RWPE2 (cell line): ENCODE results near the gene VPS39.

ENCODE experiments used
- ATAC-seq: fragments of 200-7000 bp; cut with Tn5 transposase; 3 replicates; pipeline ENCODE4 v1.9.1; 2021; ENCODE audit warnings: low read depth
- DNase-seq: peaks from one replicate; pipeline ENCODE4 v3.0.0-alpha.2; 2020; ENCODE audit warnings: low spot score
- H3K27ac ChIP-seq: fragments of 450-650 bp; 2 replicates; pipeline ENCODE4 v1.5.1; 2017; ENCODE audit warnings: mild to moderate bottlenecking; ENCODE audit not compliant: poor library complexity, severe bottlenecking
- H3K27me3 ChIP-seq: fragments of 250-450 bp; sonication (Bioruptor Pico); 2 replicates; pipeline ENCODE4 v1.5.1; 2021; ENCODE audit warnings: mild to moderate bottlenecking, moderate library complexity; ENCODE audit not compliant: insufficient read depth, poor library complexity, severe bottlenecking
- H3K36me3 ChIP-seq: fragments of 250-450 bp; sonication (Bioruptor Pico); 2 replicates; pipeline ENCODE4 v1.5.1; 2020; ENCODE audit warnings: low read depth, mild to moderate bottlenecking, moderate library complexity
- H3K4me1 ChIP-seq: fragments of 250-450 bp; sonication (Bioruptor Pico); 2 replicates; pipeline ENCODE4 v1.5.1; 2021; ENCODE audit warnings: mild to moderate bottlenecking, moderate library complexity; ENCODE audit not compliant: insufficient read depth, poor library complexity, severe bottlenecking
- H3K4me3 ChIP-seq: fragments of 250-450 bp; sonication (Bioruptor Pico); 2 replicates; pipeline ENCODE4 v1.5.1; 2021; ENCODE audit warnings: mild to moderate bottlenecking, moderate library complexity; ENCODE audit not compliant: severe bottlenecking
- H3K9me3 ChIP-seq: fragments of 250-450 bp; sonication (Bioruptor Pico); 2 replicates; pipeline ENCODE4 v1.5.1; 2021; ENCODE audit warnings: mild to moderate bottlenecking, moderate library complexity; ENCODE audit not compliant: severe bottlenecking
- CTCF ChIP-seq: fragments of 450-650 bp; IDR thresholded peaks from one replicate; pipeline ENCODE4 v1.5.1; 2017; ENCODE audit warnings: mild to moderate bottlenecking, moderate library complexity; ENCODE audit not compliant: poor library complexity, severe bottlenecking

The VPS39 gene

GRCh38 chr15:42207674-42208579 lies at the start of gene VPS39:
Gene VPS39 (minus strand): TSS chr15:42208304. CDS start chr15:42208153, 151 bp downstream.
- H3K4me3 ChIP-seq, result peak within 1 kb of the TSS; percentile 79
- DNase-seq (peak; percentile 91), ATAC-seq (peak; percentile 97)
- peaks cover 27% of the 10 kb centered on the region for H3K36me3 ChIP-seq
- peak within 1 kb of the TSS; percentile 16 for H3K27ac ChIP-seq
- H3K4me1 ChIP-seq, result no peaks in the 10 kb centered on the region
- TF ChIP-seq CTCF, result no peak
- no peaks in the 10 kb centered on the region for H3K9me3 ChIP-seq
- H3K27me3 ChIP-seq, result no peaks in the 10 kb centered on the region

GRCh38 chr15:42253300-42253699 lies 45.2 kb upstream of the VPS39 start:
- H3K4me1 ChIP-seq, result no peaks in the 10 kb centered on the region
- H3K4me3 ChIP-seq, result no peak overlapping the region
- no peak for TF ChIP-seq CTCF
- ATAC-seq, result no peak
- no peak for DNase-seq
- H3K27ac ChIP-seq, result no peak overlapping the region
- peaks cover 58% of the 10 kb centered on the region for H3K36me3 ChIP-seq
- no peaks in the 10 kb centered on the region for H3K27me3 ChIP-seq
- H3K9me3 ChIP-seq, result no peaks in the 10 kb centered on the region

- Histone ChIP-seq H3K9me3 (no peaks in the 10 kb centered on the region), H3K27me3 (no peaks in the 10 kb centered on the region), H3K27ac (no peak overlapping the region), H3K4me1 (no peaks in the 10 kb centered on the region), H3K4me3 (no peak overlapping the region), H3K36me3 (peaks cover 74% of the 10 kb centered on the region)
- DNase-seq (no peak), ATAC-seq (no peak)
- no peak for TF ChIP-seq CTCF
Observed at GRCh38 chr15:42240823-42241222, 32.7 kb upstream of the VPS39 start.

GRCh38 chr15:42239528-42240182 lies 31.6 kb upstream of the VPS39 start:
- H3K36me3 ChIP-seq, result peaks cover 80% of the 10 kb centered on the region
- no peak for TF ChIP-seq CTCF
- DNase-seq, result no peak
- no peaks in the 10 kb centered on the region for H3K9me3 ChIP-seq
- H3K27me3 ChIP-seq, result no peaks in the 10 kb centered on the region
- H3K4me1 ChIP-seq, result no peaks in the 10 kb centered on the region
- no peak overlapping the region for H3K4me3 ChIP-seq
- H3K27ac ChIP-seq, result no peak overlapping the region
- no peak for ATAC-seq
